Vagina (tissue), 2 donors: ENCODE data around the gene ZNF692. TPM values are rescaled to one million over a fixed set of nuclear protein-coding genes. Genes with fewer than 3 reads are reported as not detected.
A peak's percentile ranks its signal among the peaks of the same experiment; 100 is the strongest.

Experiments used
- DNase-seq, 2 donors: peaks; one replicate each; pipeline ENCODE4 v3.0.0-alpha.2; 2017; ENCODE audit errors: extremely low spot score in 2 of 2
- H3K27ac ChIP-seq: fragments of 200-600 bp; sonication (generic); one replicate; pipeline ENCODE4 v1.5.1; 2019
- H3K27me3 ChIP-seq: fragments of 200-600 bp; sonication (generic); one replicate; pipeline ENCODE4 v1.5.1; 2019
- H3K36me3 ChIP-seq, 2 donors: fragments of 200-600 bp; sonication (generic); one replicate each; pipeline ENCODE4 v1.5.1; 2017 to 2019
- H3K4me1 ChIP-seq: fragments of 200-600 bp; sonication (generic); one replicate; pipeline ENCODE4 v1.5.1; 2019
- H3K4me3 ChIP-seq, 2 donors: fragments of 200-600 bp; sonication (generic); 1 replicate in 1 of 2; 2 replicates in 1 of 2; pipeline ENCODE4 v1.5.1; 2016 to 2019
- H3K9me3 ChIP-seq: fragments of 200-600 bp; sonication (generic); one replicate; pipeline ENCODE4 v1.5.1; 2019
- CTCF ChIP-seq, 3 experiments: fragments of 450-650 bp in 2 of 3; fragments of 200-600 bp in 1 of 3; sonication (generic) in 1 of 3; IDR thresholded peaks; one replicate each; pipeline ENCODE4 v1.5.1; 2017 to 2019; ENCODE audit warnings: antibody characterized with exemption in 3 of 3, mild to moderate bottlenecking in 2 of 3, moderate library complexity in 2 of 3
- POLR2A ChIP-seq, 2 donors: fragments of 450-650 bp; IDR thresholded peaks; one replicate each; pipeline ENCODE4 v1.6.1; 2017; ENCODE audit warnings: antibody characterized with exemption in 2 of 2, mild to moderate bottlenecking in 2 of 2, moderate library complexity in 2 of 2
- POLR2AphosphoS5 ChIP-seq, 2 donors: sonication (generic); formaldehyde crosslinking; IDR thresholded peaks; one replicate each; pipeline ENCODE4 v1.9.0; 2017; ENCODE audit warnings: antibody characterized with exemption in 2 of 2, mild to moderate bottlenecking in 2 of 2, low read depth in 1 of 2; ENCODE audit not compliant: insufficient read depth in 1 of 2
- intact Hi-C: fragments of 100-400 bp; cut with DNase I; formaldehyde crosslinking; loops from one replicate; pipeline ENCODE4 v1.15.1; 2023
- total RNA-seq: library from RNA; depleted of rRNA; stranded (reverse); fragments of >200 nt; gene quantifications from one replicate; pipeline ENCODE4 v1.2.3, GENCODE V29; 2016

Gene ZNF692
- total RNA-seq, 1 donor from 2014 or later = 46.7 TPM

- peak in 1 of 2 donors; percentile 70 for DNase-seq
- intact Hi-C loops = no loop called here
- Histone ChIP-seq H3K36me3 (peaks cover 0 to 37% of the 10 kb centered on the region in 2 donors), H3K4me1 (peaks cover 56% of the 10 kb centered on the region), H3K27ac (no peak overlapping the region), H3K9me3 (no peaks in the 10 kb centered on the region), H3K27me3 (no peaks in the 10 kb centered on the region), H3K4me3 (no peak overlapping the region)
- TF ChIP-seq CTCF (IDR thresholded peaks at IDR 0.05) = no peak
- no peak for TF ChIP-seq POLR2A (IDR thresholded peaks at IDR 0.05)
- TF ChIP-seq POLR2AphosphoS5 (IDR thresholded peaks at IDR 0.05; ENCODE audit: insufficient read depth in 1 of 2, low read depth in 1 of 2) = no peak
These were observed 38.8 kb downstream of the ZNF692 start for GRCh38 chr1:248820041-248820585.

GRCh38 chr1:248818505-248819374, 40.1 kb downstream of the ZNF692 start:
- H3K27me3 ChIP-seq = no peaks in the 10 kb centered on the region
- H3K9me3 ChIP-seq = no peaks in the 10 kb centered on the region
- H3K4me3 ChIP-seq = no peak overlapping the region
- peaks cover 42% of the 10 kb centered on the region for H3K4me1 ChIP-seq
- intact Hi-C loops = no loop called here
- no peak for TF ChIP-seq POLR2A (IDR thresholded peaks at IDR 0.05)
- TF ChIP-seq POLR2AphosphoS5 (IDR thresholded peaks at IDR 0.05; ENCODE audit: insufficient read depth in 1 of 2, low read depth in 1 of 2) = no peak
- TF ChIP-seq CTCF (IDR thresholded peaks at IDR 0.05) = no peak
- peaks cover 0 to 48% of the 10 kb centered on the region in 2 donors for H3K36me3 ChIP-seq
- peak; percentile 37 to 80 for DNase-seq
- peak overlapping the region; percentile 20 for H3K27ac ChIP-seq

- intact Hi-C loops = no loop called here
- H3K36me3 ChIP-seq = peaks cover 0 to 55% of the 10 kb centered on the region in 2 donors
- H3K4me3 ChIP-seq = no peak overlapping the region
- peak in 1 of 2 donors; percentile 55 for DNase-seq
- H3K4me1 ChIP-seq = peaks cover 25% of the 10 kb centered on the region
- H3K27ac ChIP-seq = no peak overlapping the region
- H3K9me3 ChIP-seq = no peaks in the 10 kb centered on the region
- H3K27me3 ChIP-seq = no peaks in the 10 kb centered on the region
- no peak for TF ChIP-seq POLR2AphosphoS5 (IDR thresholded peaks at IDR 0.05; ENCODE audit: insufficient read depth in 1 of 2, low read depth in 1 of 2)
- TF ChIP-seq POLR2A (IDR thresholded peaks at IDR 0.05) = no peak
- no peak for TF ChIP-seq CTCF (IDR thresholded peaks at IDR 0.05)
These were observed 41.8 kb downstream of the ZNF692 start for GRCh38 chr1:248817065-248817464.

- H3K9me3 ChIP-seq = no peaks in the 10 kb centered on the region
- H3K4me3 ChIP-seq = no peak overlapping the region
- peaks cover 22% of the 10 kb centered on the region for H3K4me1 ChIP-seq
- intact Hi-C loops = no loop called here
- peaks cover 0 to 55% of the 10 kb centered on the region in 2 donors for H3K36me3 ChIP-seq
- no peak overlapping the region for H3K27ac ChIP-seq
- no peak for TF ChIP-seq POLR2A (IDR thresholded peaks at IDR 0.05)
- TF ChIP-seq CTCF (IDR thresholded peaks at IDR 0.05) = no peak
- TF ChIP-seq POLR2AphosphoS5 (IDR thresholded peaks at IDR 0.05; ENCODE audit: insufficient read depth in 1 of 2, low read depth in 1 of 2) = no peak
- peak in 1 of 2 donors; percentile 79 for DNase-seq
- H3K27me3 ChIP-seq = no peaks in the 10 kb centered on the region
These were observed 42.6 kb downstream of the ZNF692 start for GRCh38 chr1:248816042-248816851.
